Measurements from ENCODE around the gene BTNL8.

DNA sequence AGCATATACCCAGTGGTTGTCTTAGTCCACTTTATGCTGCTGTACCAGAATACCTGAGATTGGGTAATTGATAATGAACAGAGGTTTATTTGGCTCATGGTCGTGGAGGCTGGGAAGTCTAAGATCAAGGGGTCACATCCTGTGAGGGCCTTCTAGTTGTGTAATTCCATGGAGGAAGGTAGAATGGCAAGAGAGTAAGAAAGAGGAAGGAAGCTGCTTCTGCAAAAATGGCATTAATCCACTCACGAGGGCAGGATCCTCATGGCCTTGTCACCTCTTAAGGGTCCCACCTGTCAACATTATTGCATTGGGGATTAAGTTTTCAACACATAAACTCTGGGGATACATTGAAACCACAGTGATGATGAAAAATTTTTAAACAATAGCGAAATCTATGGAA lies 17.0 kb downstream of the BTNL8 start:
- TF ChIP-seq, protein P1, sequence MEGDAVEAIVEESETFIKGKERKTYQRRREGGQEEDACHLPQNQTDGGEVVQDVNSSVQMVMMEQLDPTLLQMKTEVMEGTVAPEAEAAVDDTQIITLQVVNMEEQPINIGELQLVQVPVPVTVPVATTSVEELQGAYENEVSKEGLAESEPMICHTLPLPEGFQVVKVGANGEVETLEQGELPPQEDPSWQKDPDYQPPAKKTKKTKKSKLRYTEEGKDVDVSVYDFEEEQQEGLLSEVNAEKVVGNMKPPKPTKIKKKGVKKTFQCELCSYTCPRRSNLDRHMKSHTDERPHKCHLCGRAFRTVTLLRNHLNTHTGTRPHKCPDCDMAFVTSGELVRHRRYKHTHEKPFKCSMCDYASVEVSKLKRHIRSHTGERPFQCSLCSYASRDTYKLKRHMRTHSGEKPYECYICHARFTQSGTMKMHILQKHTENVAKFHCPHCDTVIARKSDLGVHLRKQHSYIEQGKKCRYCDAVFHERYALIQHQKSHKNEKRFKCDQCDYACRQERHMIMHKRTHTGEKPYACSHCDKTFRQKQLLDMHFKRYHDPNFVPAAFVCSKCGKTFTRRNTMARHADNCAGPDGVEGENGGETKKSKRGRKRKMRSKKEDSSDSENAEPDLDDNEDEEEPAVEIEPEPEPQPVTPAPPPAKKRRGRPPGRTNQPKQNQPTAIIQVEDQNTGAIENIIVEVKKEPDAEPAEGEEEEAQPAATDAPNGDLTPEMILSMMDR (IDR thresholded peaks at IDR 0.05), result no peak
- TF ChIP-seq POLR2A (IDR thresholded peaks at IDR 0.05) (no peak), EP300 (IDR thresholded peaks at IDR 0.05) (no peak)
